Activated CD4-positive, CD25-positive, alpha-beta regulatory T cell (primary cell): Measurements from ENCODE around the gene LGALS7B.
"Not testable (repeated sequence)": the region's sequence is repeated elsewhere in the genome, so short reads cannot be mapped to it uniquely, and the experiment has no call there.

Source experiments
- DNase-seq, 4 experiments: peaks; one replicate each; lab custom pipeline; 2025; lab: John Stamatoyannopoulos, UW

Gene LGALS7B

GRCh38 chr19:38796154-38796553 is 7.2 kb downstream of the LGALS7B start:
- no peak for DNase-seq

- DNase-seq = not testable (repeated sequence)
Observed at GRCh38 chr19:38797781-38798180, 8.8 kb downstream of the LGALS7B start.

GRCh38 chr19:38799104-38799503 is 10.1 kb downstream of the LGALS7B start:
- DNase-seq = no peak

- no peak for DNase-seq
Observed at GRCh38 chr19:38800577-38801347, 11.8 kb downstream of the LGALS7B start.

- DNase-seq = no peak
Observed at GRCh38 chr19:38801359-38802095, 12.5 kb downstream of the LGALS7B start.

- DNase-seq = no peak
Observed at GRCh38 chr19:38803543-38803942, 14.5 kb downstream of the LGALS7B start.

- no peak for DNase-seq
Observed at GRCh38 chr19:38805180-38805579, 16.2 kb downstream of the LGALS7B start.

- DNase-seq = no peak
Observed at GRCh38 chr19:38806371-38806770, 17.4 kb downstream of the LGALS7B start.

- DNase-seq = not testable (repeated sequence)
Observed at GRCh38 chr19:38807374-38808098, 18.5 kb downstream of the LGALS7B start.

GRCh38 chr19:38808741-38809140 is 19.7 kb downstream of the LGALS7B start:
- DNase-seq = no peak

GRCh38 chr19:38809592-38810252 is 20.7 kb downstream of the LGALS7B start:
- DNase-seq = no peak

- no peak for DNase-seq
Observed at GRCh38 chr19:38812009-38812840, 23.2 kb downstream of the LGALS7B start.

GRCh38 chr19:38812841-38813320 is 23.9 kb downstream of the LGALS7B start, which contains the start of gene LGALS4:
Gene LGALS4, minus strand, starts transcription at chr19:38812945. Its CDS starts 59 bp downstream, at chr19:38812886.
- DNase-seq = no peak

GRCh38 chr19:38813323-38813722 is 24.3 kb downstream of the LGALS7B start:
- no peak for DNase-seq

GRCh38 chr19:38813932-38814331 is 24.9 kb downstream of the LGALS7B start:
- not testable (repeated sequence) for DNase-seq

GRCh38 chr19:38815059-38816001 is 26.3 kb downstream of the LGALS7B start:
- no peak for DNase-seq

- DNase-seq = no peak
Observed at GRCh38 chr19:38816131-38816750, 27.2 kb downstream of the LGALS7B start.

GRCh38 chr19:38817081-38817480 is 28.1 kb downstream of the LGALS7B start:
- no peak for DNase-seq

GRCh38 chr19:38819231-38819920 is 30.4 kb downstream of the LGALS7B start:
- no peak for DNase-seq
